ENCODE results near the gene TSPAN5.

TSPAN5 gene

DNA sequence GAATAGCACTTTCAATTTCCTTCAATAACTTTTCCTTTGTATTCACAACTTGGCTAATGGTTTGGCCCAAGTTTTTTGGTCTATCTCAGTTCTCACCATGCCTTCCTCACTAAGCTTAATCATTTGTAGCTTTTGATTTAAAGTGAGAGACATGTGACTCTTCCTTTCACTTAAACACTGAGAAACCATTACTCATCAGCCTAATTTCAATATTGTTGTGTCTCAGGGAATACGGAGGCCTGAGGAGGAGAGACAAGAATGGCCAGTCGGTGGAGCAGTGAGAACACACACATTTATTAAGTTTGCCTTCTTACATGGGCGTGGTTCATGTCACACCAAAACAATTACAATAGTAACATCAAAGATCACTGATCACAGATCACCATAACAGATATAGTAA lies 56.7 kb downstream of the TSPAN5 start:
- no peak for DNase-seq (ENCODE audit: extremely low read depth in 1 of 2, low read depth in 1 of 2)

DNA sequence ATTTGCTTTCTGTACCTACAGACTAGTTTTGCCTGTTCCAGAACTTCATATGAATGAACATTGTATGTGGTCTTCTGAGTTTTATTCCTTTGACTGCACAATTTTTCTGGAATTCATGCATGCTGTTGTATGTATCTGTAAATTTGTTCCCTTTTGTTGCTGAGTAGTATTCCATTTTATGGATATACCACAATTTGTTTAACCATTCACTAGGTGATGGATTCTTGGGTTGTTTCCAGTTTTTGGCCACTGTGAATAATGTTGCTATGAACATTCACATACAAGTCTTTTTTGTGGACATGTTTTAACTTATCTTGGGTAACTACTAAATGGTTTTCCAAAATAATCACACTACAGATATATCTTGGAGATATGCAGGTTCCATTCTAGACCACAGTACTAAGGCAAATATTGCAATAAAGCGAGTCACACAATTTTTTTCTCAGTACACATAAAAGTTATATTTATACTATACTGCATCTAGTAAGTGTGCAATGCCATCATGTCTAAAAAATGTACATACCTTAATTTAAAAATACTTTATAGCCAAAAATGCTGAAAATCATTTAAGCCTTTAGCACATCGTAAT lies 58.7 kb downstream of the TSPAN5 start:
- no peak for DNase-seq (ENCODE audit: extremely low read depth in 1 of 2, low read depth in 1 of 2)

DNA sequence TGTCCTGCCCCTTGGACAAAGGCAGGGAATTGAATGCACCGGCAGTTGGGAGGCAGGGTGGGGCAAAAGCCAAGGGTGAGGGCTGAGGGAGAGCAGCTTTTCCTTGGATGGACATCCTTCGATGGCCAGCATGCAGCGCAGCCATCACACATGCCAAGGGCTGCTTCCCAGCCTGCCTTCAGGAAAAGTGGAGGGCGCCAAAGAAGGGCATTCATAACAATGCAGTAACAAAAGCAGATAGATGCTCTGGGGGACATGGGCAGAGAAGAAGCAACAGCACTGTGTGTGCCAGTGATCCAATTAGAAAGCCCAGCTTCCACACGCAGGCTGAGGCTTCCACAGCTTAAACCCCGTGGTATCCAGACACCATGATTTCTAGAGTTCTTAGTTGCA lies 71.5 kb downstream of the TSPAN5 start:
- no peak for DNase-seq (ENCODE audit: extremely low read depth in 1 of 2, low read depth in 1 of 2)

- no peak for DNase-seq (ENCODE audit: extremely low read depth in 1 of 2, low read depth in 1 of 2)
These were observed 72.0 kb downstream of the TSPAN5 start for GRCh38 chr4:98586291-98586961.

DNA sequence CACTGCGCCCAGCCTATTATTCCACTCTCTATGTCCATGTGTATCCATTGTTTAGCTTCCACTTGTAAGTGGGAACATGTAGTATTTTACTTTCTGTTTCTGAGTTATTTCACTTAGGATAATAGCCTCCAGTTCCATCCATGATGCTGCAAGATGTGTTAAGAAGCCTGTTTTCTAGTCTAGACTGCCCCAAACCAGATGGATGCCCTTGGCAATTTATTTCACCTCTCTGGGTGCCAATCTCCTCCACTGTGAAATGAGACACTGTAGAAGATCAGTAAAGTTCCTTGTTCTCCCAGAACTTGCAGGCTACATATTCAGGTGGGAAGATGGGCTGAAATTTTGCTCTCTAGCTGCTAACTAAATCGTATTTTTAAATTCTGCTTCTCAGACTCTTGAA lies 72.8 kb downstream of the TSPAN5 start:
- DNase-seq (ENCODE audit: extremely low read depth in 1 of 2, low read depth in 1 of 2) = no peak

GRCh38 chr4:98584265-98584664 lies 74.1 kb downstream of the TSPAN5 start:
- DNase-seq (ENCODE audit: extremely low read depth in 1 of 2, low read depth in 1 of 2) = no peak

GRCh38 chr4:98583265-98583664 lies 75.1 kb downstream of the TSPAN5 start:
- DNase-seq (ENCODE audit: extremely low read depth in 1 of 2, low read depth in 1 of 2) = no peak

GRCh38 chr4:98581126-98581525 lies 77.3 kb downstream of the TSPAN5 start:
- no peak for DNase-seq (ENCODE audit: extremely low read depth in 1 of 2, low read depth in 1 of 2)

- DNase-seq (ENCODE audit: extremely low read depth in 1 of 2, low read depth in 1 of 2) = no peak
These were observed 80.5 kb downstream of the TSPAN5 start for GRCh38 chr4:98577956-98578355.

DNA sequence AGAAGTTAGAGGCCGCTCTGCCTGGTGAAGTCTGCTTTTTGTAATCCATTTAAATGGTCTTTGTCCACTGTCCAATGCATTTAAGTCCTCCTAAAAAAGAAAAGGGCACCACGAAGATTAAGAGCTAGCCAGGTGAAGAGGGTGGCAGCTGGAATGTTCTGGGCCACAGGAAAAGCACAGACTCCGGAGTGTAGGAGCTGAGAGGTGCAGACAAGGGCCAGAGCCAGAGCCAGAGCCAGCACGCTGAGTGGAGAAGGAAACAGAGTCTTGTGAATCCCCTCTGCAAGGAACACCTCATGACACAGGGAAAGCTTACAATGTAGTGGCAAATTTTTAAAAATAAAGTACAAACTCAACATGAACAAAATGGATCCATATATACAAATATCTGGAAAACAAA lies 83.6 kb downstream of the TSPAN5 start:
- DNase-seq (ENCODE audit: extremely low read depth in 1 of 2, low read depth in 1 of 2) = no peak

GRCh38 chr4:98573791-98574190 lies 84.6 kb downstream of the TSPAN5 start:
- no peak for DNase-seq (ENCODE audit: extremely low read depth in 1 of 2, low read depth in 1 of 2)

DNA sequence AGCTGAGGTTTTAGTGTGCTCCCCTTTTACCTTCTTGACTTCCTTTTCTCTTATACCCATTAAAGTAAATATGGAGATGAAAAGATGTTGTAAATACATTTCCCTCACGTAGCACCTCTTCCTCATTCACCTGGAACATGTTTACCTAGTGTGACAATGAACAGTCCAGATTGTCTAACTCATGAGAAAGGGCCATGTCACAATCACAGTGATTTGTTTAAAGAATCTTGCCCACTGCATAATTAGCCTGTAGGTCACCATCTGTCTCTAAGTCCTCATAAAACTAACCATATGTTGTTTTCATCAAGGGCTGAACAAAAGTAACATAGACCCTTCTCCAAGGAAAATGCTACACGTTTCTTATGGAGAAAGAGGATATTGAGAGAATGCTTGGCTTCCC lies 85.7 kb downstream of the TSPAN5 start:
- no peak for DNase-seq (ENCODE audit: extremely low read depth in 1 of 2, low read depth in 1 of 2)

DNA sequence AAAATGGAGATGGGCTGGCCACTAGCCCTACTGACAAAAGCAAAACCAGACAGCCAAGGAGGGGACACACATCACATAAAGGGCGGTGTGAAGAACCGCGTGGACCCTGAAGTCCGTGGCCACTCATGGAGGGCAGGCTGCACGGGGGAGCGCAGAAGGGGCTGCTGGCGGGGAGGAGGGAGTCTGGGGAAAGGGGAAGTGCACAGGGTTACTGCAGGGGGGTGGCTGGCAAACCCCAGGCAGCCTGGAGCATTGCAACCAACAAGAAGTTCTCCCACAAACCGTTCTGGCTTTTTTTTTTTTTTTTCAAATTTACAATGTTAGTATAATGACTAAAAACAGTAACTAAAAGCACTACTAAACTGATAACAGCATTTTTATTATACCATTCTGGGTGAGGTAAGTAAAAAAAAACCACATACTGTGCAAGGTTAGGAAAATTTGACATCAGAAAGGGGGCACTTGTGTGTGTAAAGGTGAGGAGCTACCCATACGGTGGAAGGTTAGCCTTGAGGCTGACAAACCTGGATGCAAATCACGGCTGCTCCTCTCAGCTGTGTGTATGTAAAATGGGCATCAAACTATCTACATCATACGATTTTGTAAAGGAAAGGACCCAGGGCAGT lies 87.1 kb downstream of the TSPAN5 start:
- DNase-seq (ENCODE audit: extremely low read depth in 1 of 2, low read depth in 1 of 2) = no peak

DNA sequence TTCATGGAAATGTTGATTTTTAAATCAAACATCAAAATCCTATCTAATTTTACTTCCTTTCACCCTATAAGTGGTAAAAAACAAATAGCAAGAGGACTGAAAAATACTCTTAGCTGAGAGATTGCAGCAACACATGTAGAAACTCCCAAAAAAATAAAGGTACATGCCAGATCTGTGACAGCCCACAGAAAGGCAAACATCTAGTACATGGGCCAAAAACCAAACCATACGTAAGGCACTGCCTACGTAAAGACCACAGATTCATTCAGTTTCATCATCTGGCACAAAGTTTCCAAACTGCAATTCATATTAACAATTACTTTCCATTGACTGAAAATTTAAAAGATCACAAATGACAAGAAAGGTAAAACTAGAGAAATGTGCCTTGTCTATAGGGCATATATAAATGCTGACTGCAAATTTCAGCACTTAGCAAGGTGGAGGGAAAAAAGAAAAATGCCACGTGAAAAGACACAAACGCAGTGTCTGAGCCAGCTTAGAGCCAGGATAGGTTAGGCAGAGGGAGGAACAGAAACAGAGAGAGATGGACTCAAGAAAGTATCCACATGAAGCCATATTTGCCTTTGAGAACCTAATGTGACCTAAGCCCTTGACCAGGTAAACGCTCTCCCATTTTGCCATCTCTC lies 88.1 kb downstream of the TSPAN5 start:
- no peak for DNase-seq (ENCODE audit: extremely low read depth in 1 of 2, low read depth in 1 of 2)

- no peak for DNase-seq (ENCODE audit: extremely low read depth in 1 of 2, low read depth in 1 of 2)
These were observed 89.3 kb downstream of the TSPAN5 start for GRCh38 chr4:98568941-98569663.

- no peak for DNase-seq (ENCODE audit: extremely low read depth in 1 of 2, low read depth in 1 of 2)
These were observed 90.8 kb downstream of the TSPAN5 start for GRCh38 chr4:98567611-98568010.

DNA sequence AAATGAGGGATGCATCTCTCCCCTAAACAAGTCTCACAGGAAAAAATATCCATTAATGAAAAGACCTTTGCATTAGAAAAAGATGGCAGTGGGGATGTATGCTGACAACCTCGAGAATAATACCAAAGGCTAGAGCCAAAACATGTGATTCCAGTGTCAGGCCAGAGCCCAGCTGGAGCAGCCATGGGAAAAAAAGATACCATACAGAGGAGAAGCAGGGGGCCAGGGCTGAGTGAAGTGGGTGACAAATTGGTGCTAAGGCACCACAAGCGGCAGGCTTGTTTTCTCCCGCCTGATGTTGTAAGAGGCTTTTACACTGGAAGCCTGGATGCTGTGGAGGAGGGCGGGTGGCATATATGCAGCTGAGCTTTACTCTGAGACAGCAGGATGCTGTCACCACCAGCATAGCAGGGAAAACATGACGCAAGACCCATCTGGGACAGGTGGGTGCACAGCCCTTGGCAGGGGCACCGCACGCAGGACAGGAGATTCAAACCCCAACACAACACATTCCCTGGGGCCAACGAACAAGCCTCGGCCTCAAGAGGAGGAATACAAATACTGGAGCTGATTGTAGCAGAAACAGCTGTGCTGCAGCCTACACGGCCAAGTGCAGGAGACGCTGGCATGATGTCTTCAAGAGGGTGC lies 91.9 kb downstream of the TSPAN5 start:
- no peak for DNase-seq (ENCODE audit: extremely low read depth in 1 of 2, low read depth in 1 of 2)

DNA sequence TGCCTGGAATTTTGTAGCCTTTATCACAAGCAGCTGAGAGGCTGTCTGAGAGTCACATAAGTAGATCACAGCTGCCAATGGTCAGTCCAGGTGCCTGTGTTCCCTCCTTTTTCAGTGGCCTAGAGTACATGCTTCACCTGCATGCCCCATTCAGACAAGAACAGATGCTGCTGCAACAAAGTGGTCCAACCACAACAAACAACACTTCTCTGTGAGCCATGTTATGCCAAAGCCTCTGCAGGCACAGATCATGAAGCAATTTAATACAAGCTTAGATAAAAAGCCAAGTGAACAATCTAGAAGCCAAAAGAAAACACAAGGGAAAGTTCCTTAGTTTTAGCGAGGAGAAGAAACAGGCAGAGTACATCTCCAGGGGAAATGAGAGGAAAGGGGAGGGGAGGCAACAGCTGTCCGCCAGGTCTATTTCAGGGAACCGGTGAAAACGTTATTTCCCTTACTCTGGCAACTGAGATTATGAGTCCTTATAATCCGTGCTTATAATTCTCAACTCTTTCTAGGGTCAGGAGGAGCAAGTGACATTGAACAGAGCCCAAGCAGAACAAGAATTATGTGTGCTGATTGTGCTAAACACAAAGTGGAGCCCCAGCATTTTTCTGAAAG lies 92.6 kb downstream of the TSPAN5 start:
- no peak for DNase-seq (ENCODE audit: extremely low read depth in 1 of 2, low read depth in 1 of 2)

DNA sequence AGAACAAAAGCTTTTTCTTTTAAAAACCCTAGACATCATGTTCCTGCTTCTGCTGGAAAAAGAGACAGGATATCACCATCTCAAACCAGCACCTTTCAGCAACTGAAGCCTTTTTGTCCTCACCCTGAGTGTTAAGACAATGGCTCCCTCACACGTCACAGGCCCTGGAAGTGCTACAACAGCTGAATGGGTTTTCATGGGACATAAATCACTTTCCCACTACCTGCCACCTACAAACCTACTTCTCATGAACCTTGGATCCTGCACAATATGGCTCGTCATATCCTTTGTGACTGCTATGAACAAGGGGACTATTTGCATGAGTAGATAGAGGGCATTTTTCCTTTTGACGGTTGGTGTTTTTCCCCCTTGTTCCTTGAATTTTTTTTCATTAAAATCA lies 93.6 kb downstream of the TSPAN5 start:
- no peak for DNase-seq (ENCODE audit: extremely low read depth in 1 of 2, low read depth in 1 of 2)

DNA sequence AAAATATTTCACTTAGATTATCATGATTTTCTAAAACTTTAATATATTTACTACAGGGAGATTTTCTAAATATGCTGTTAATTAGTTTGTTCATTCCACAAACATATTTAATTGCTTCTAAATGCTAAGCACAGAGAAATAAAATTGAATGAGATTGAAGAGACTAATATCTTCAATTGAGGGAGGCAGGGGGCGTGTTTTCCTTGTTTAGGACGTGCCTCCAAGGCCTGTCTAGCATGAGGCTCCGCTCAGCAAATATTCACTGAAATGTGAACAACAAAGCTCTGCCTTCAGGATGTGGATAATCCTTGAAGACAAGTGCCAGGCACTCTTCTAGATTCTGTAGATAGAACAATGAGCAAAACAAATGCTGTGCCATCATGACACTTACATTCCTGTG lies 98.1 kb downstream of the TSPAN5 start:
- no peak for DNase-seq (ENCODE audit: extremely low read depth in 1 of 2, low read depth in 1 of 2)
